HCEC 1CT (cell line): Measurements from ENCODE around the gene BCDIN3D.

ENCODE experiments used
- DNase-seq: peaks from one replicate; pipeline ENCODE4 v3.0.0-alpha.2; 2017

BCDIN3D gene

DNA sequence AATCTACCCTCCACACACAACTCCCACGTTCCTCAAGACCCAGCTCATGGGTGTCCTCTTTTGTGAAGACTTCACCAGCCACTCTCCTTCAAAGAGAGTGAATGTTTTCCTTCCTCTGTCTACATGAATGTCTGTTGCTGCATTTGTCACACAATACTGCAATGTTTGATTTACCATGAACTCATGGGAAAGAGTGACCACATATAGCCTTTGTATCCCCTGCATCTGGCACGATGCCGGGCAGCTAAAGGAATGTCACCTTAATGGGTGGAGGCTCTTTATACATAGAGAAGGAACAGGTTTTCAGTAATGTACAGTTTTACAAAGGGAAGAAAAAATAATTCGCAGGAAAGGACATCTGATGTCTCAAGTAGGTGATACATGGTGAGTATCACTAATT is 12.1 kb upstream of the BCDIN3D start:
- DNase-seq: no peak

DNA sequence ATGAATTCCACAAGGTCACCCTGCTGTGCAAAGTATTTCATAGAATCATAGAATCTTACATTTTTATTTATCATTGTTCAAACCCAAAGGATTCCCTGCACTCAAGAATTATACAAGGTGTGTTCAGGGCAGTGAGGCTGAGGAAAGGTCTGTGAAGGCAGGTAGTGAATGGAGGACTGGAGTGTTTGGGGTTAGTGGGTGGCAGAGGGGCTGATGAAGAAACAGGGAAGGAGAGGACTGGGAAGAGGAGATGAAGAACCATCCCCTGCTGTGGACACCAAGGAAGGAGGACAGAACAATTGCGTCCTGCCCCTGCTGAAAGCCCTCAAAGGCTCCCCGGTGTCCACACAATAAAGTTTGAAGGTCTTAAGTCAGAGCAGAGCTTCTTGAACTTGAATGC is 10.8 kb upstream of the BCDIN3D start:
- no peak for DNase-seq

DNA sequence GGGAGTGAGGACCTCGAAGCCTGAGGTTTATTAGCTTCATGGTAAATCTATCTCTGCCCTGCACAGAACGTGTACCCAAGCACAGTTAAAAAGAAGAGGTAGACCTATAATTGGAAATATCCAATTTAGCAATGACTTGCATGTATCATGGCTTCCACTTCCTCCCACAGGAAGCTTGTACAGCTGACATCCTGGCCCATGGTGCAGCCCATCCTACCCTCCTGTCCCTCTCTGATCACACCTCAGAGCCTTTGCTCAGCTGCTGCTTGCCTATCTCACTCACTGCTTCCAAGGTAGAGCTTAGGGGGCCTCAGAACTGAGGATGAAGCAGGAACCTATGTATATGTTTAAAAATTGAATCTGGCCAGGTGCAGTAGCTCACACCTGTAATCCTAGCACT is 4.3 kb upstream of the BCDIN3D start:
- no peak for DNase-seq

DNA sequence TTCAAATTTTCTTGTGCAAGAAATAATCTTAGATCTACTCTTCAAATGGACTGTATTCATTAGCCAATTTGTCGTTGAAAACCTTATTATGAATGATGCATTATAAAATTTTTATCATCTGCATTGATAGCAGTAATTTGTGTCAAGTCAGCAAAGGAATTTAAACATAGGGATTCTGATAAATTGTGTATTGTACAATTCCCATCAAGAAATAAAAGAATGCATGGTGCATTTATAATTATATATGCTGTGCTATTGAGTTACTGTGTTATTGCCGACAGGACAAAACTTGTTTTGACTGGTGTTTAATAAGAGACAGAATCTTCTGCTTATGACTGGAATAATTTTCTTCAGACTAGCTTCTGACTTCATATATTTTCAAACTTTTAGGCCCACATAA is 3.1 kb upstream of the BCDIN3D start:
- DNase-seq: no peak

DNA sequence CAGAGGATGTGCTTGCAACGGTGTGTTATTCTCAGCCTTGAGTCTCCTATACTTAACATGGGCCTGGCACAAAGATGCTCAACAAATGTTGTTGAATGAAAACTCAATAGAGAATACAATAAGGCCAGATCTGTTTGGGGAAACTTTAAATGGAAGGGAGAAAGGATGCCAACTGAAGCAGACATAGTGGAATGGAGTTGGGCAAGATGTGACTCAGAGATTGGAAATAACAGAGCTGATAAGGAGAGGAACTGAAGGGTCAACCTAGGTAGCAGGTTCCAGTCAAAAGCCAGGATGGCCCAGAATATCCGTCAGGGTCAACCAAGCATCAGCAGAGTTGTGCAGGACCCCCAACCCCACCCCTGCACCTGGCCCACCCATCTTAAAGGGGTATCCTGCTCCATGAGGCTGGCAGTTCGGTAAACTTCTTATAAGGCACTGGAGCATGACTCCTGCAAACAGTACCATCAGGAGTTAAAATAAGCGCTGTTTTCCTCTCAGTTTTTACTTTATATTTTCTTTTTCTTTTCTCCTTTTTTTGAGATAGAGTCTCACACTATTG is 1.1 kb upstream of the BCDIN3D start:
- no peak for DNase-seq

DNA sequence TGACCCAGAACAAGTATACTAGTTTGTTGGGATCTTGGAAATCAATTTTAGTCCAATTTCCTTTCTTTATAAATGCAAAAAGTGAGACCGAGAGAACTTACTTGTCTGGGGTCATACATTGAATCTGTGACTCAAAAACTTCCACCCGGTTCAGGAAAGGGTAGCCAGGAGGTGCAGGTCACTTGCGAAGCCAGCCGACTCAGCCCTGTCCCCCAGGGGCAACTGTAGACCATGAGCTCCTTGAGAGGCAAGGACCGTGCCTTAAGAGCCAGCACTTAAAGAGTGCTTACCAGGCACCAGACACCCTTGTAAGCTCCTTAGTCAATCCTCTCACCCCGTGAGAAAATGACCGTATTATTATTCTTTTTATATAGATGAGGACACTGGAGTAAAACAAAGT is 505 bp upstream of the BCDIN3D start:
- no peak for DNase-seq

DNA sequence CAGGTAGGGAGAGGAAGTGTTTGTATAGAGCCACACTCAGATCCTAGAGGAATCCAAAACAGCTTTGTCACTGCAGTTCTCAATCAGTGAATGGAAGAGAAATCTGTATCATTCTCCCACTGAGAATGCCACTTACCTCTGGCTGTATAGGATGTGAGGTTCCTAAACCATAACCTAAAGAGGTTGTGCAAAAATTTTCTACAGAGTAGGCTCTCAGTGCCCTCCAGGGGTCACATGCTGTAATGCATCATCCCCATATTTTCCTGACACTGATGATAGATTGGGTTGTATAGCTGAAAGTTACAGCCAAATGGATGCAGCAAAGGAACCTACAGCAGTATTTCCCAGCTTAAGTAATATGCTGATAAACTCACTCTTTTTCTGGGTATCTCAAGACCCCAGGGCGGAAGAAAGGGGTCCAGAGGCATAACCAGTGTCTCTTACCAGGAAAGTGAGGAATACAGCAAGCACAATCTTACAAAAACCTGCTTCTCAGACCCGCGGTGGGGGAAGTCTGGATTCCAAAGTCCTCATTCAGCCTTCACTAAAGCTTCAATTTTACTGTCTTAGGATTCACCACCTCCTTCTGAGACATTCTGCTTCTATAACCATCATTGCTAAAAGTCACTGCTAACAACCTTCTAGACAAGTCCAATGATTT is 3.8 kb downstream of the BCDIN3D start:
- DNase-seq: peak; percentile 51

DNA sequence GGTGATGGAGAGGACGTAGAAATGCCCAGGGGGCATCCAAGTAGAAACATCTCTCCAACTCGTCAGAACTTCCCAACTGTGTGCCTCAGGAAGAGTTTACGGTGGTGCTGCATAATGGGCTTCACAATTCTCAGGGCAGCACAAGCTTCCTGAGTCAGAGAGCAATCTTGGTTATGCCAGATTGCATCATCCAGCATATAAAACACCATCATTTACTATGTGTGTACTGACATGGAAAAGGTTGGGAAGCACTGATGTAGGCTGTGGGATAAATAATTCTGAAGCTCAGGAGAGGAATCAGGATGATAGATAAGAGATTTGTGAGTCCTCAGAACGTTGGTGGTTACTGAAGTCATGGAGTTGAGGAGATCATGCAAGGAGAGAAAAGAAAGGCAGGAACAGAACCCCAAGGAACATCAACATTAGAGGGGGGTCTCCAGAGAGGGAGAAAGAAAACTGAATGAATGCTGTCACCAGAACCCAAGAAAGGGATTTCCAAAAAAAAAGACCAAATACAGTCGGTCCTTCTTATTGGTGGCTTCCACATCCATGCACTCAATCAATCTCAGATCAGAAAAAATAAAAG is 10.0 kb downstream of the BCDIN3D start:
- peak; percentile 57 for DNase-seq

DNA sequence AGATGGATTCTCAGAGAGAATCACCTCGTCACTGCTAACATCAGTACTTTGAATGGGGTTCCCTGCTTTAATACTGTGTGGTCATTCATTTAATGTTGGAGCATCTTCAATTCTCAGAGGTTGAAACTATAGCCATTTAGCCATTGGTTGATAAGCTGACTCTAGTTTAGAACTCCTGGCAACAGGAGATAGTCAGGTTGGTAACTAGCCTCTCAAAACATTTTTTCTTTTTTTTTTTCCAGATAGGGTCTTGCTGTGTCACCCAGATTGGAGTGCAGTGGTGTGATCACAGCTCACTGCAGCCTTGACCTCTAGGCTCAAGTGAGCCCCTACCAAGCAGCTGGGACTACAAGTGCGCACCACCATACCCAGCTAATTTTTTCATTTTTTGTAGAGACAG is 11.2 kb downstream of the BCDIN3D start:
- DNase-seq: no peak

DNA sequence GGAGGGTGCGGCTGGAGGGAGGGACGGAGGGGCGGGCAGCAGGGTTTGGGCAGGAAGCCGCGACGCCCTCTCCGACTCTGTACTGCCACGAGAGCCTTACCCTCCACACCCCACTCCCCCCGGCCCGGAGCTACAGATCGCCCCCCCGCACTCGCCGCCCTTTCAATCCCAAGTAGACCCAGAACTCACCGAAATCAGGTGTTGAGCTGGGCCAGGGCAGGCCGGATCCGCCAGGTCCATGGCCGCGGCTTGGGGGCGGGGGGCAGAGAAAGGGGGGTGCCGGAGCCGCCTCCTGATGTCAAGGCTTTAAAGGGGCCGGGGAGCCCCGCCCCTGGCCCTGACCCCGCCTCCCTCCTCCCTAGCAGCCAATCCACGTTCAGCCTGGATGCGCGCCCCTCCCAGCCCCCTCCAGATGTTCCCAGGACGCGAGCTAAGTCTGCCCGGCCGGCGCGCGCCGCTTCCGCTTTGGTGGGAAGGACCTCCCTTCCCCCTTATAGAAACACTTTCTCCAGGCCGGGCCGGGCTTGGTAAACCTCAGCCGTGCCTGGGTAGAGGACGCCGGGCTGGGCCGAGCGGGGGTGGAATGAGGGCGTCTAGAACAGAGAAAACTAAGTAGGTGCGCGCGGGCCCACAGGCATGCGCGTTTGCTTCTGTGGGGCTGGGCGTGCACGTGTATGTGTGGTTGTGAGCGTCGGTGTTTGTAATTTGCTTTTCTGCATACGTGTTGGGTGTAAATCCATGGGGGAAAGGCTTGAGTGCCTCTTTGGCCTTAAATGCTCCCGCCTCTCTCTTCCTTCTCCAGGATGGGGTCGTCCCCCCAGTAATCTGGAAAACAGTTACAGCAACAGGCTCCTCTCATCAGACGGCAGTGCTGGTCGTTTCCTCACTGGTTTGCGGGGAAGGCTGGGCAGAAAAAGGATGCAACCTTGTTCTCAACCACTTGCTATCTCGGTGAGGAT is 14.5 kb downstream of the BCDIN3D start, which contains the start of gene NCKAP5L:
TSS of gene NCKAP5L (minus strand) at position 281 of the 959 bp plus-strand sequence. CDS start 24,369 bp downstream, outside the sequence.
- DNase-seq: peak; percentile 97

DNA sequence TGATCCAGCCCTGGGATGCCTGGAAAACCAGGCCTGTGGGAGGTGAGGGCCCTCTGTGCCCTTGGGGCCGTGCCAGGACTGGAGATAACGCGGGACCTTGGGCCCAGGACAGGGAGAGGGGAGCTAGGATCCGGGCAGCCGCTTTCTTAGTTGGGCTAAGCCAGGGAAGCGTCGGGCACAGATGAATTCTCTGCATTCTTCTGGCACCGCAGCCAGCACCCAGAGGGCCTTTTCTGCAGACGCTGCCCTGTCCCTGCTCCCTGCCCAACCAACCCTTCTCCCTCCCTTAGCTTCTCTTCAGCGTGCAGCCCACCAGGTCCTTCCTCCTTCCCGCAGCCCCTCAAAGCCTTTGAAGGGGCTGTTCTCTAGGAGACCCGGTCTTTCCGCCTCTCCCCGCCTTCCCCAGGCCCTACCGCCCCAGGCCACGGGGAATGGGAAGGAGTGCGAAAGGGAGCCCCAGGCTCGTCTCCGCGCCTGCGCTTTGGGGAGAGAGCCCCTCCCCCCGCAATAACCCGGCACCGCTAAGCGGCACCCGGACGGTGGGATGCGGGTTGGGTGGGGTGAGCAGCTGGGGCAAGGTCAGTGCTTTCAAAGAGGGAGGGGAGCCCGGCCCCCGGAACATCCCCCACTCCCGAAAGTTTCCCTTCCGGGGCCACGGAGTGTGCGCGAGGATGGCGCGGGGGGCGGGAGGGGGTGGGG is 15.4 kb downstream of the BCDIN3D start:
- peak; percentile 56 for DNase-seq

DNA sequence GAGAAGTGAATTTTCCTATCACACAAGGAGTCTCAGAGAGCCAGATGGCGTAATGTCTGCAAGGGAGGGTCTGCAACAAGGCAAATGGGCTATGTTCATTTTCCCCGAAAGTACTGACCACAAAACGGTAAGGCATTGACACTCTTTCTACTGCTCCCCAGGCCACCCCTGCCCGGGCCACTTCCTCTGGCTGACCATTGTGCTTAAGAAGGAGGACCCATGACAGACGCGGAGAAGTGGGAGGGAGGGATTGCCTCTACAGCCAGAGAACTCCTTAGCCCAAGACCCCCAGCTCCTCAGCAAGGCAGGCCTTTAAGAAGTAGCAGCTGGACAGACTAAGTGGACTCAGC is 15.9 kb downstream of the BCDIN3D start:
- DNase-seq: no peak

DNA sequence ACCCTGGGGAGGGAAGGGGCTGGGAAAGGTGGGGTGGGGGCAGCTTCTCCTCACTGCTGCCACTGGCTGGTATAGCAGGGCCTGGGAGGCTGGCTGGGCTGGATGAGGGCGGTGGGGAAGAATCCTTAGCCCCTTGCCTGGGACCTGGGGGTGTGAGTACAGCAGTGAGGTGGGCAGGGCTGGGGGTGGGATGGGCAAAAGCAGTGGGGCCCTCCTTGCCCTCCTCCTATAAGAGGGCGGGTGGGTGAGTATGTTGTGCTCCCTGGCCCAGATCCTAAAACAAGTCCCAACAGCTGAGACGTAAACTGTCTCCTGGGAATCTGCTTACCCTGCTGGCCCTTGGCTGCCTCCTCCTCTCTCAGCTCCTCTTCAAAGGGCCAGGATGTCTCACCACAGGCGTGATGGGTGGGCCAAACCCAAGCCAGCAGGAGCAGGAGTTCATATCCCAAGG is 16.9 kb downstream of the BCDIN3D start:
- DNase-seq: peak; percentile 34

DNA sequence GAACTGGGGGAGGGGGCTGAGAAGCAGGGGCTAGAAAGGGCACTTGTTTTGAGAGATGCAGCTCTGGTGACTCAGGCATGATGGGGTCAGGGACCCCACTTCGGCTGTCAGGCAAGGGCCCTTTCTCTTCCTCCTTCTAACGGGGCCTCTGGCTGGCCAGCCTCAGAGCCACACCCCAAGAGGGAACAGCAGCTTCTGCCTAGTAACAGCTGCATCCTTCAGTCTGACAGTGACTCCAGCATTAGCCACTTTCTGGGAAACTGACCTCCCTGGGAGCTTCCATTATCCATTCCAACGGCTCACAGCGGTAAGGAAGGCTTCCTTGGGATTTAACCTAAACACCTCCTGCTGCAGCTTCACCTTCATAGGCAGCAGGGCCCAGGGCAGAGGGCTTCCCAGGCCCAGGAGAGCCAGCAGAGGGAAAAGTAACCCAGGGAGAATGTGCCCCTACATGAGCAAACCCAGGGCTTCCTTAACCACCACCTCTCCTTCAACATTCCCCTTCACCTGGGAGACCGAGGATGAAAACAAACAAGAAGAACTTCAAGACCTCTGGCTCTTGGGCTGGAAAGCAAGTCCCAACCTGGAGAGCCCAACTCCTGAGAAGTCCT is 17.4 kb downstream of the BCDIN3D start:
- DNase-seq: peak; percentile 78

DNA sequence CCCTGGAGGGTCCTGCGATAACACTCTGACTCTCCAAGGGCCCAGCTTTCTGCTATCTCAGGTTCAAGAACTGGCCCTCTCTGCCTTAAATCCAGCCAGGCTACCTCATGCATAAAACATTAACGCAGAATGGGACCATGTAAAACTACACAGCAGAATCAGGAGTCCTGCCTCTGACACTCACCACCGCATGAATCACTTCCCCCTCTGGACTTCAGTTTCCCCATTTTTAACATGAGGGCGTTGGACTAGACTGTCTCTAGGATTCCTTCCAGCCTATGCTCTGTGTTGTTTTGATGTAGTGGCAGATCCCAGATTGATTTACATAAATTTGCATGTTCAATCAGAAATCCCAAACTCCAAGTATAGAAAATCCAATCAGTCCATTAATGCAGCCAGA is 18.0 kb downstream of the BCDIN3D start:
- DNase-seq: peak; percentile 80

DNA sequence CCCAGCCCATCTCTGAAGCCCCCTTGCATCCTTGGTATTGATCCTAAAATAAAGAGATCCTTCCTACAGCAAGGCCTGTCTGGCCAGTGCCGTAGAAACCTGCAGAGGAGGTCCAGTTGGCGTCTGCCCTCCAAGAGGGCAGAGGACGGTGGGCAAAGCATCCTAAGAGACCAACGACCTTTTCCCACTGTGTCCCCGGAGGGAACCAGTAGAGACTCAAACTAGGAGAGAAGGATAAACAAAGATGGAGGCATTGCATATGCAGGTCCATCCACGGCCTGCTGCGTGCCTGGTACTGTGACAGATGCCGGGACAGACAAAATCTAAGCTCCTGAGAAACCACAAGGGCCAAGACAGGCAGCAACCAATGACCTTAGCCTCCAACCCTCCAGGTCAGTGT is 18.5 kb downstream of the BCDIN3D start:
- DNase-seq: no peak

DNA sequence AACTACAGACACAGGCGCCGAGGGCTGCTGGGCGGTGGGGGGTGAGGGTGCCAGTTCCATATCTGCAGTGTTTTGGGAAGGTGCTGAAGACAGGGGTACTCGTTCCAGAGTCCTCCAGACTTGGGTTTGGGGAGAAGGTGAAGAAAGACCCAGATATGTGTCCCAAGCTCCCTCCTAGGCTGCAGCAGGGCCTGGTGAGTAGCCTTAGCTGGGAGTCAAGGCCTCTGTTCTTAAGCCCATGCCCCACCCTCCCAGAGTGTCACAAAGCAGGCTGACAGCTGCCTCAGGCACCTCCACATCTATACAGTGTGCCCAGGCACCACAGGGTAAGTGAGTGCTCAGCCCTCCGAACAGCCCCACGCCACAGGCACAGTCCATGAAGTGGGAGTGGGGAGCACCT is 19.0 kb downstream of the BCDIN3D start:
- no peak for DNase-seq

DNA sequence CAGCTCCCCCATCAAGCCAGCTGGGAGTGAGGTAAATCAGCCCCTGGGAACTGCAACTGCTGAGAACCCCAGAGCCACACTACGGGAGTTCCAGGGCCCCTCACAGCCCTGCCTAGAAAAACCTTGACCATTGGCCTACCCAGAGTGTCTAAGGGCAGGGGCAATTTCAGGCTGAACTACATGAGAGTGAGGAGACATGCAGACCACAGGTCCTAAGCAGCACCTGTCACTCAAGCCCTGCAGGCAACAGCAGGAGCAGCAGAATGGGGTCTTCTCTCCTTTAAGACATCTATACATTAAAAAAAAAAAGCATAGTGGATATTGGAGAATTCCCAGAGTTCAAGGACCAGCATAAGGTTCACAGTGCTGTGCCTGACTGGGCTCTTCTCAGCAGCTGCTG is 19.6 kb downstream of the BCDIN3D start:
- DNase-seq: no peak

DNA sequence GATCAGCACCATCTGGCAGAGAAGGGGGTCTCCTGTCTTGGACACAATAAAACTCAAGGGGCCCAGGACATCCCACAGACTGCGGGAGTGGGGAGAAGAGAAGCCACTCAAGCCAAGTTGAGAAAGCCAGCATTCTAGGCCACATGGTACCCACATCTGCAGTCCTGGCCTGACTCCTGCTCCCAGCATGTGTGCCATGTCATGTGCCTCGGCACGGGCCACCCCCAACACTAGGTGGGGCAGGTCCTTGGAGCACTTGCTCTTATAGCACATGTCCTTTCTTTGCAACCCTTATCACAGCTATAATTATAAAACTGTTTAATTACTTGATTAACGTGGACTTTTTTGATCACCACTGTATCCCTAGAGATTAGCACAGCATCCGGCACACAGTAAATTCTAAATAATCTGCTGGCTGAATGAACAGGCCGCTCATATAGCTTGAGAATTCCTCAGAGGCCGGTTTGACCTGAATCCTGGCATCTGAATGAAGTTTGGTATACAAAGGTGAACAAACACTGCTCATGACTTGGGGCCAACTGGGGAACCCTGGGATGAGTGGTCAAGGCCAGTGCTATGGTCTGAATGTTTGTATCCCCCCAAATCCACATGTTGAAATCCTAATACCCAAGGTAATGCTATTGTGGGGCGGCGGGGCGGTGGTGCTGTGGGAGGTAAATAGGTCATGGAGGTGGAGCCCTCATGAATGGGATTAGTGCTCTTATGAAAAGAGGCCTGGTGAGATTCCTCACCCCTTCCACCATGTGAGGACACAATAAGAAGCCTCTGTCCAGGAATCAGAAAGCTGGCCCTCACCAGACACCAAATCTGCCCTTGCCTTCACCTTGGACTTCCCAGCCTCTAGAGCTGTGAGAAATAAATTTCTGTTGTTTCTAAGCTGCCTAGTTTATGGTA is 21.3 kb downstream of the BCDIN3D start:
- DNase-seq: no peak

DNA sequence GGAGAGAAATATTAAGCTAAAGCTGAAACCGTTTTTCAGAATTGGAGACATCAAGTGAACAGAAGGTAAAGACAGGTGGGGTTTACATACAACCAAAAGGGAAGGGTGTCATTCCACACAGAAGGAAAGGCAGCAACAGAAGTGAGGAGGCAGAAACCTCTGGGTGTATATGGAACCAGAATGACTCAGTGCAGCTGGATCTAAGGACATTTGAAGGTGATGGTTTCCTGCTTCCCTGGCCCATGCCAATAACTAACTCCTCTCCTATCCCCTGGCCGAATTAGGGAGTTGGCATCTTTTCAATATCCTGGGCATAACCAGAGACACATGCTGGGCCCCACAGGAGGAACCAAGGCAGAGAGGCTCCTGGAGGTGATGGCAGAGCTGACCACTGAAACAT is 23.1 kb downstream of the BCDIN3D start:
- peak; percentile 21 for DNase-seq

DNA sequence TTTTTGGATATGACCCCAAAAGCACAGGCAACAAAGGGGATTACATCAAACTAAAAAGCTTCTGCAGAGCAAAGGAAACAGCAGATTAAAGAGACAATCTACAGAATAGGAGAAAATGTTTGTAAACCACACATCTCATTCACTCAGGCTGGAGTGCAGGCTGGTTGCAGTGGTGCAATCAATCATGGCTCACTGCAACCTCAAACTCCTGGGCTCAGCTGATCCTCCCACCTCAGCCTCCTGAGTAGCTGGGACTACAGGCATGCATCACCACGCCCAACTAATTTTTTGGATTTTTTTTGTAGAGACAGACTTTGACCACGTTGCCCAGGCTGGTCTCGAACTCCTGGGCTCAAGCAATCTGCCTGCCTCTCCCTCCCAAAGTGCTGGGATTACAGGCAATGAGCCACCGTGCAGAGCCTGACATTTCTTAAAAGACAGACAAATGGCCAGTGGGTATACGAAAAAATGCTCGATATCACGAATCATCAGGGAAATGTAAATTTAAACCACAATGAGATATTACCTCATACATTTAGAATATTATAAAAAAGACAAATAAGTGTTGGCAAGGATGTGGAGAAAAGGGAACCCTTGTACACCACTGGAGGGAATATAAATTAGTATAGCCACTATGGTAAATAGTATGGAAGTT is 24.5 kb downstream of the BCDIN3D start:
- DNase-seq: no peak
